Measurements from ENCODE around the gene GAB2.

GRCh38 chr11:78416285-78417174, 1.1 kb downstream of the GAB2 start:
- no peak for TF ChIP-seq POLR2AphosphoS5 (IDR thresholded peaks at IDR 0.05; ENCODE audit: low read length)
- TF ChIP-seq CTCF (IDR thresholded peaks at IDR 0.05 in 2 of 3, conservative IDR thresholded peaks at IDR 0.05 in 1 of 3; ENCODE audit: control insufficient read depth in 2 of 3, extremely low read depth in 1 of 3, insufficient read depth in 1 of 3, low read depth in 3 of 3, low read length in 3 of 3) = peak; percentile 72 to 75 (median 72)
- no peak for TF ChIP-seq EZH2 (IDR thresholded peaks at IDR 0.05; ENCODE audit: borderline replicate concordance, control insufficient read depth, low read depth, low read length)
- no peak for TF ChIP-seq TCF7 (IDR thresholded peaks at IDR 0.05; ENCODE audit: borderline replicate concordance)
- no peak for TF ChIP-seq PAX8 (IDR thresholded peaks at IDR 0.05)
- TF ChIP-seq ZNF274 (IDR thresholded peaks at IDR 0.05; ENCODE audit: insufficient read depth, insufficient read length) = no peak
- no peak for TF ChIP-seq EGR1 (IDR thresholded peaks at IDR 0.05; ENCODE audit: borderline replicate concordance in 1 of 2, low read depth in 2 of 2, low read length in 2 of 2)
- peak; percentile 62; the same call in 1 of the 2 replicates for TF ChIP-seq POLR2A (IDR thresholded peaks at IDR 0.05; ENCODE audit: low read depth, low read length)
- no peak for TF ChIP-seq JUND (IDR thresholded peaks at IDR 0.05; ENCODE audit: low read depth, low read length)
- no peak for TF ChIP-seq RAD51 (IDR thresholded peaks at IDR 0.05)
- peak; percentile 60 for TF ChIP-seq IKZF1 (conservative IDR thresholded peaks at IDR 0.05)
- TF ChIP-seq CREB1 (IDR thresholded peaks at IDR 0.05; ENCODE audit: low read depth) = peak; percentile 66; the same call in 1 of the 2 replicates
- TF ChIP-seq EP300 (IDR thresholded peaks at IDR 0.05; ENCODE audit: borderline replicate concordance in 1 of 2, control insufficient read depth in 1 of 2, low read depth in 2 of 2, low read length in 2 of 2) = no peak
- TF ChIP-seq NFYB (IDR thresholded peaks at IDR 0.05; ENCODE audit: insufficient read depth, low read depth, low read length) = no peak
